ENCODE data around the gene CCSER1.

DNA sequence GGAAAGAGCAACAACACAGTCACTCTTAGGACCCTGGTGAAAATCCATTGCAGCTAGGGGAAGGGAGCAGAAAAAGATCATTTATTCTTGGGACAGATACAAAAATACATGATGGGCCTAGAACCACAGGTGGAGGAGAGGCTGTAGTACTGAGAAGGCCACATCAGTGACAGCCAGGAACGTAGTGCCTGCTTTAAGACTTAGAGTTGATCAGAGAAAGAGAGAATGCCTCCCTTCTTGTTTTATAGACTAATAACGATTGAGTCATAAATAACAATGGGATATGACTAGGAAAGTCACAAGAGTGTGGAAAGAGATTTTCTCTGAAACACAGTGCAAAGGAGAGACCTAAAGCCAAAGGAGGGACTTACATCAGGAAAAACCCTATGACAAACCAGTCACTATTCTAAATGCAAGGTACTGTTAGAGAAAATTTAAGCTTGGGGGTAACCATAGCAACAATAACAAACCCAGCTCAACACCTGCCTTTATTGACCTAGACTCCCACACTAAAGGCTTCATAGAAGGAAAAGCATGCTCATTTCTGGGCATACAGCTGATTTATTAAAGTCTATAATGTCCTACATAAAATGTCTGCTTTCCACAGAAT lies 1161.6 kb downstream of the CCSER1 start:
- TF ChIP-seq, protein P1, sequence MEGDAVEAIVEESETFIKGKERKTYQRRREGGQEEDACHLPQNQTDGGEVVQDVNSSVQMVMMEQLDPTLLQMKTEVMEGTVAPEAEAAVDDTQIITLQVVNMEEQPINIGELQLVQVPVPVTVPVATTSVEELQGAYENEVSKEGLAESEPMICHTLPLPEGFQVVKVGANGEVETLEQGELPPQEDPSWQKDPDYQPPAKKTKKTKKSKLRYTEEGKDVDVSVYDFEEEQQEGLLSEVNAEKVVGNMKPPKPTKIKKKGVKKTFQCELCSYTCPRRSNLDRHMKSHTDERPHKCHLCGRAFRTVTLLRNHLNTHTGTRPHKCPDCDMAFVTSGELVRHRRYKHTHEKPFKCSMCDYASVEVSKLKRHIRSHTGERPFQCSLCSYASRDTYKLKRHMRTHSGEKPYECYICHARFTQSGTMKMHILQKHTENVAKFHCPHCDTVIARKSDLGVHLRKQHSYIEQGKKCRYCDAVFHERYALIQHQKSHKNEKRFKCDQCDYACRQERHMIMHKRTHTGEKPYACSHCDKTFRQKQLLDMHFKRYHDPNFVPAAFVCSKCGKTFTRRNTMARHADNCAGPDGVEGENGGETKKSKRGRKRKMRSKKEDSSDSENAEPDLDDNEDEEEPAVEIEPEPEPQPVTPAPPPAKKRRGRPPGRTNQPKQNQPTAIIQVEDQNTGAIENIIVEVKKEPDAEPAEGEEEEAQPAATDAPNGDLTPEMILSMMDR (IDR thresholded peaks at IDR 0.05; ENCODE audit: low read depth, low read length, missing input control) = no peak
- TF ChIP-seq RXRA (IDR thresholded peaks at IDR 0.05) (no peak), GABPA (IDR thresholded peaks at IDR 0.05 in 1 of 2, conservative IDR thresholded peaks at IDR 0.05 in 1 of 2) (no peak), JUND (IDR thresholded peaks at IDR 0.05) (no peak)
- TF ChIP-seq, protein P2, sequence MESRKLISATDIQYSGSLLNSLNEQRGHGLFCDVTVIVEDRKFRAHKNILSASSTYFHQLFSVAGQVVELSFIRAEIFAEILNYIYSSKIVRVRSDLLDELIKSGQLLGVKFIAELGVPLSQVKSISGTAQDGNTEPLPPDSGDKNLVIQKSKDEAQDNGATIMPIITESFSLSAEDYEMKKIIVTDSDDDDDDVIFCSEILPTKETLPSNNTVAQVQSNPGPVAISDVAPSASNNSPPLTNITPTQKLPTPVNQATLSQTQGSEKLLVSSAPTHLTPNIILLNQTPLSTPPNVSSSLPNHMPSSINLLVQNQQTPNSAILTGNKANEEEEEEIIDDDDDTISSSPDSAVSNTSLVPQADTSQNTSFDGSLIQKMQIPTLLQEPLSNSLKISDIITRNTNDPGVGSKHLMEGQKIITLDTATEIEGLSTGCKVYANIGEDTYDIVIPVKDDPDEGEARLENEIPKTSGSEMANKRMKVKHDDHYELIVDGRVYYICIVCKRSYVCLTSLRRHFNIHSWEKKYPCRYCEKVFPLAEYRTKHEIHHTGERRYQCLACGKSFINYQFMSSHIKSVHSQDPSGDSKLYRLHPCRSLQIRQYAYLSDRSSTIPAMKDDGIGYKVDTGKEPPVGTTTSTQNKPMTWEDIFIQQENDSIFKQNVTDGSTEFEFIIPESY (IDR thresholded peaks at IDR 0.05) = no peak

Measured in liver (tissue), 3 donors.